NCI-H1417 (cell line): ENCODE data around the gene RREB1.

Experiments used
- DNase-seq, 3 experiments: peaks; one replicate each; lab custom pipeline; 2025; lab: John Stamatoyannopoulos, UW

Gene RREB1

DNA sequence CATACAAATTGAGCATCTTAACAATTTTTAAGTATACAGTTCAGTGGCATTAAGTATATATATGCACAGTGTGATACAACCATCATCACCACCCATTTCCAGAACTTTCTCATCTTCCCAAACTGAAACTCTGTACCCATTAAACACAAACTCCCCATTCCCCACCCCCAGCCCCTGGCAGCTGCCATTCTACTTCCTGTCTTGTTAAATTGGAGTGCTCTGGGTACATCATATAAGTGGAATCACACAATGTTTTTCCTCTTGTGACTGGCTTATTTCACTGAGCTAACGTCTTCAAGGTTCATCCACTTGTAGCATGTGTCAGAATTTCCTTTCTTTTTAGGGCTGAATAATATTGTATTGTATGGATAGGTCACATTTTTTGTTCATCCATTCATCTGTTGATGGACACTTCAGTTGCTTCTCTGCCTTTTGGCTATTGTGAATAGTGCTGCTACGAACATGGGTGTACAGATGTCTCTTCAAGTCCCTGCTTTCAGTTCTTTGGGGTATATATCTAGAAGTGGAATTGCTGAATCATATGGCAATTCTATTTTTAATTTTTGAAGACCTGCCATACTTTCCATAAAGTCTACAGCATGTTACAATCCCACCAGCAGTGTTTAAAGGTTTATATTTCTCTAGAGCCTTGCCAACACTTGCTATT lies 19.6 kb upstream of the RREB1 start:
- DNase-seq = no peak

- no peak for DNase-seq
These were observed 8.8 kb upstream of the RREB1 start for GRCh38 chr6:7098993-7099392.

DNA sequence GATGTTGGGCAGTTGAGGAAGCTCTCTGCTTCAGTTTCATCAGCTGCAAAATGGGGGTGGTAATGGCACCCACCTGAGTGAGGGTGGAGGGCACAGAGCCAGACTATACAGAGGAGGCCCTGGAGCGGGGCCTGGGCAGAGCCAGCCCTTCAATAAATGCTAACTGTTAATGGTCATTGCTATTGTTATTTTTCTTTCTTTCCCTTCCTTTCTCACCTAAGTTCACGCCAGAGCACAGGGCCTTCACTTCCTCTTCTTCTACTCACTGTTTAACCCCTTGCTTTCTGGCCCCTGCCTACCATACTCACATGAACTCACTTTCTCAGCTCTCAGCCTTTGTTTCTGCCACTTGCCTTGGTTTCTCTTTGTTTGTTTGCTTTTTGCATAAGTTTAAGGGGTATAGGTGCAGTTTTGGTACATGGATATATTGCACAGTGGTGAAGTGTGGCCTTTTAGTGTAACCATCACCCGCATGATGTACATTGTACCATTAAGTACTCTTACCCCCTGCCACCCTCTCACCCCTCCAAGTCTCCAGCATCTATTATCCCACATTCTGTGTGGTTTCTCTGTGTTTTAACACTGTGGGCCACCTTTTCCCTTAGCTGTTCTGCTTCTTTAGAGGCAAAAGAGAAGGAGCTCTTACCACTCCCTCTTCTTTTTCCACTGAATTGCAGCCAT lies 7.5 kb upstream of the RREB1 start:
- DNase-seq = no peak

GRCh38 chr6:7100753-7101081 lies 7.0 kb upstream of the RREB1 start:
- no peak for DNase-seq

- no peak for DNase-seq
These were observed 6.5 kb upstream of the RREB1 start for GRCh38 chr6:7101290-7101689.

DNA sequence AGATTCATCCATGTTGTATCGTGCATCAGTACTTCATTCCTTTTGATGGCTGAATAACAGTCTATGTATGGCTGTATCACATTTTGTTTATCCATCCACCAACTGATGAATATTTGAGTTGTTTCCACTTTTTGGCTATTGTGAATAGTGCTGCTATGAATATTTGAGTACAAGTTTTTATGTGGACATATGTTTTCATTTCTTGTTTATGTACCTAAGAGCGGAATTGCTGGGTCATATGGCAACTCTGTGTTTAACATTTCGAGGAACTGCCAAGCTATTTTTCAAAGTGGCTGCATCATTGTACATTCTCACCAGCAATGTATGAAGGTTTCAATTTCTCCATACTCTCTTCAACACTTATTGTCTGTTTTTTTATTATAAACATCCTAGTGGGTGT lies 3.0 kb upstream of the RREB1 start:
- no peak for DNase-seq

- no peak for DNase-seq
These were observed 1.5 kb upstream of the RREB1 start for GRCh38 chr6:7106215-7106751.

GRCh38 chr6:7106752-7107577 lies 796 bp upstream of the RREB1 start:
- peak in 2 of 3 experiments; percentile 23 to 28 for DNase-seq

GRCh38 chr6:7108196-7108963 lies 619 bp downstream of the RREB1 start:
- DNase-seq = peak in 2 of 3 experiments; percentile 53 to 63

DNA sequence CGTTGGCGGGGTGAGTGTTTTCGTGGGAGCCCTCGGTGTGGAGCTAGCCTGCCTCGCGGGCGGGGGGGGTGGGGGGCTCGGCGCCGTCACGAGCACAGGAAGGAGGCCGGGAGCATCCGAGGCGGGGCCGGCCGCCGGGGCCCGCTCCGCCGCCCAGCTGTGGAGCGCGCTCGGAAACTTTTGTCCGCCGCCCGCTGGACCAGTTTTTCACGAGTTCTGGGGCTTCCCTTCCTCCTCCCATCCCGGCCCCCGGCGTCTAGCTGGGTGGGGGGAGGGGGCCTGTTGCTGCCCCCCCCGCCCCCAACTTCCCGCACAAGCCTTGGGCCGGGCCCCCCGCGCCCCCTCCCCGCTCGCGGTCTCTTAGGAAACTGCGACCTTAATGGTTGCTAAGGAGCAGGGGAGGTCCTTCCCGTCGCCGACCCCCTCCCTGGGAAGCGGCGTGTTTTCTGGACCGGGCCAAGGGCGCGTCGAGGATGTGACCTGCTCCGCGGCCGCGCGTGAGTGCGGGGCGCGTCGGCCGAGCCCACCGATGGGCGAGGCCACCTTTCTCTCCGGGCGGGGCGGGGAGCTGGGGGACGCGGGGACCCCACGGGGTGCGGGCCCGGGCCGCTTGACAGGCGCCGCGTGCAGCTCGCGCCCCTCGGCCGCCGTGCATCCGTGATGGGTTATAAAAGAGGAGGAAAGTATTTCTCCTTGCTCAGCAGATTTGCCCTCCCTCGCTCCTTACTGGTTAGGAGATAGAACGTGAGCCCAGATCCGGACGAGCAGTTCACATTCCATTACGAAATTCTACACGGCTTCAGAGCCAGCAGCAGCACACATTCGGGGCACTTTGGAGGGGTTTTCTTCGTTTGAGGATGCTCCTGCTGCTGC lies 1.4 kb downstream of the RREB1 start:
- peak in 2 of 3 experiments; percentile 52 to 53 for DNase-seq

DNA sequence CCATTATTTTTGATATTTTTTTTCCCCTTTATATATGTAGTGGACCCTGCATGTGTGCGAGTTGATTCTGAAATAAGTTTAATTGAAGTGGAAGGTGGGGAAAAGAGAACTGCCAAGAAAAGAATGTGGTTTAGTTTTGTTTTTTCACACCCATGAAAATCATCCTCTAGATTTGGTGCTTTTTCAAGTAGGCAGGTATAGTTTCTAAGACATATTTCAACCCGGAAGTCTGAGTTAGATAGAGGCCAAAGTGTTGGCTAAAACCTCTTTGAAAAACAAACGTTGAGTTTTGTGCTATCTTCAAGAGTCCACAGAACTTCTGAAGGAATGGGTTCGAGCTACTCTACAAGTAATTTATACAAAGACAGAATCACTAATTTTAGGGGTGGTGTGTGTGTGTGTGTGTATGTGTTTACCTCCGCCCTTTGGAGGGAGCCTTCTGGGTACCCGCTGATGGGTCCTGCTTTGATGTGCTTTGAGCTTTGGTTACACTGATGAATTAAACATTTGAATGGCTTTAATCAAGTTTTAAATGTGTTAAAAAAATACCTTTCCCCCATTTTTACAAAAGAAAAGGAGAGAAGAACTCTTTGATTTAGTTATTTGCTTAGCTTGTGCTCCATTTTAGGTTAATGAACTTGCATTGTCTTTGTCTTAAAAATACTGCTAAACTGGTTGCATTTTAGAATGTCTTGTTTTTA lies 2.5 kb downstream of the RREB1 start:
- no peak for DNase-seq

DNA sequence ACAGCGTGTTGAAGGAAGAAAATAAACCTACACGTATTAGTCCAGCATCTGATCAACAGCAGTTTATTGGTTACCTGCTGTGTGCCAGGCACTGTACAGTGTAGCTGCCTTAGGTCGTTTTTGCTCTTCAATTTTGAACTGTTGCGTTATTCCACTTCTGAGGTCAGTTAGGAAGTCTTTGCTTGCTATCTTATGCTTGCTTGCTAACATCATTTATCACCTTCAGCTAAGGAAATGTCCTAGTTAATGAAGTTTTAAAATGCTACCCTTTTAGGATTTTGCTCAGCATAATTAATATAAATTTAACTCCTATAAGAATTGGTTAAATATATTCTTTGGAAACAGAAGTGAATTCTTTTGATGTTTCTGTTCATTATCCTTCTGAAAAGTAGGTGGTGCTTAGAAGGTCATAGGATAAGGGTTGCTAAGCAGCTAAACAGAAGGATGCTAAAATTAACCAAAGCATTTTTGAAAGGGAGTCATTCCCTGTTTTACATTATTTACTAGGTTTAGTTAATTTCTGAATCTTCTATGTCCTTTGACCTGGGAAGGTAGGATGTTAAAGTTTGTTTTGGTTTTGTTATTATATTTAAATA lies 3.4 kb downstream of the RREB1 start:
- no peak for DNase-seq

DNA sequence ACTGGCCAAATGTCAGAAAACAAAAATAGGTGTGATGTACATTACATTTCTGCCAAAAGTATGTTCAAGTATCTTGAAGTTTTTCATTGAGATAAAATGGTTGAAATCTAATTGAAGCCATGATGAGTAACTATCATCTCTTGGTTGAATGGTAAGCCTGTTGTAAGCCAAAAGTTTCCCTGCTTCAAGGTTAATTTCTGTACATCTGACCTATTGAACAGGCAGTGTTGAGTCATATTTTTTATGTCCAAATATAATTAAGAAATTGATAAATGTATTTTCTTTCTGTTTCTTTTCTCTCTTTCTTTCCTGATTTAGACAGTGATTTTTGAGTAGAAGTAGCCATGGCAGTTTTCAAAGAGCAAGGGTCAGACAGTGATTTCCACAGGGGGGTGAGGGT lies 4.4 kb downstream of the RREB1 start:
- no peak for DNase-seq

DNA sequence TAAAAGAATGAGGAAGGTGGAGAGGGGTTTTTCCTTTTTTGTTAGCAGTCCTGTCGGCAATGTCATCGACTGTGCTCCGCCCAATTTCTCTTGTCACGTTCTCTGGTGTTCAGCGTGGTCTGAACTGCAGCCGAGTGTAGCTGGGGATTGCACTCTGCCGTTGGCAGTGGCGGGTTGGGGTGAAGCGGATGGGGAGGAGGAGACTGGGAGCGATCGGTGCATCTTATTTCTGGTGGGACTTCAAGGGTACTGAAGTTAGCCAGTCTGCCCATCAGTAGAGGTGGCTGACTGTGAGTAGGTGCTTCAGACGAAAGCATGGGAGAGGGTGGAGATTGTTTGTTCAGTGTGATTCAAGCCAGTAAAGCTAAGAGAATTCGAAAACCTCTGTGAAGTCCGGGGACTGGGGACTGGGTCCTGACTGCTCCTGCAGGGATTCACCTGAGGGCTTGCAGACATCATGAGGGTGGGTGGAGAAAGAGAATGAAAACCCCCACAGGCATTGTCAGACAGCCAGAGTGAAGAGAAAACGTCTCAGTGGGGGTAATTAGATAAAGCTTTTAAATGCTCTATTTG lies 5.1 kb downstream of the RREB1 start:
- peak; percentile 49 to 57 (median 50) for DNase-seq

- DNase-seq = peak in 1 of 3 experiments; percentile 6
These were observed 7.1 kb downstream of the RREB1 start for GRCh38 chr6:7114744-7115458.

DNA sequence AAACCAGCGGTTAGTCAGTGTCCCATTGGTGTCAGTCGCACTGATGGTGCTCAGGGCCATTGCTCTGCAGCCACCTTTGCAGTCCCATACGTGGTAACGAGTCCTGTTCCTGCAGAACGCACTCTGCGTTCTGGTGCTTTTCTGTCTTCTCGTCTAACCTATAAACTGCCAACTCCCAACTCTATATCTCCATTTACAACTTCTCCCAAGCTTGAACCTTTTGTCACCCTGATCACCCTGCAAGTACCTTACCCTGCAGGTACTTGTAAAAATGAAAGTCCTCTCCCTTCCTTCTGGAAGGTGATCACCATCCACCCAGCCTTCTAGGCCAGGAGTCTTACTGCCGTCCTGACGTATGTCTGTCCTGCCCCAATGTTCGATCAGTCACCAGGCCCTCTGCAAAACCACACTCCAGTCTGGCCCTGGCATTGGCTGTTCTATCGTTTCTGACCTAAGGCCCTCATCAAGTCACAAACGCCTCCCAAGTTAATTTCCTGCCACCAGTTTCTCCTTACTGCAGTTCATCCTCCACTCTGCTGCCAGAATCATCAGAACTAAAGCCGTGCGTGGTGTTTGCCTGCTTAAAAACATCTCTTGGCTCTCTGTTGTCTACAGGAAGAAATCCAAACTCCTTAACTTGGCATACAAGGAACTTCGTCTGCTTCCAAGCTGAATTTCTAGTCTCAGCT lies 7.9 kb downstream of the RREB1 start:
- no peak for DNase-seq

- no peak for DNase-seq
These were observed 11.6 kb downstream of the RREB1 start for GRCh38 chr6:7119272-7119801.

DNA sequence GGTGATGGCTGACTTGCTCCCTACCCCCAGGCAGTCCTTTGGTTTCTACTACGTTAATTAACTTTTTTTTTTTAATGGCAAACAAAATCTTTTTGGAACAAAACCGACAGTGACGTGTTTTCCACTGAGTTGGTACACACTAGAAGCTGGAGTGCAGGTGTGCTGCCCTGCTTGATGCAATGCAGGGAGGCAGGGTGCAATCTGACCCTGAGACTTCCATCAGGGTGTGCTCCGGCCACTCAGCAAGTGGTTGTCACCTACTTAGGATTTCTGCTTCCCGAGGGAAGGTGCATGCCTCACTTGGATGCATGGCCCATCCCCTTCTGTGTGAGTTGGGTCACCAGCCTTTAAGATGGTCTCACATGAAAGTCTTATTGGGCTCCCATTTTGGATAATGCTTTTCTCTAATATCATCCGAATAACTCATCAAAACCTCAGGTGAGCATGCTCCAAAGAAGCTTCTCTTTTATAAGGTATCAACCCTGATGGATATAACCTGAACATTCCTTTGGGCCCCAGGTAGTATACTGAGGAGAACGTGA lies 14.0 kb downstream of the RREB1 start:
- peak in 2 of 3 experiments; percentile 20 to 33 for DNase-seq
